ENCODE data around the gene HOTAIR.

The HOTAIR gene

DNA sequence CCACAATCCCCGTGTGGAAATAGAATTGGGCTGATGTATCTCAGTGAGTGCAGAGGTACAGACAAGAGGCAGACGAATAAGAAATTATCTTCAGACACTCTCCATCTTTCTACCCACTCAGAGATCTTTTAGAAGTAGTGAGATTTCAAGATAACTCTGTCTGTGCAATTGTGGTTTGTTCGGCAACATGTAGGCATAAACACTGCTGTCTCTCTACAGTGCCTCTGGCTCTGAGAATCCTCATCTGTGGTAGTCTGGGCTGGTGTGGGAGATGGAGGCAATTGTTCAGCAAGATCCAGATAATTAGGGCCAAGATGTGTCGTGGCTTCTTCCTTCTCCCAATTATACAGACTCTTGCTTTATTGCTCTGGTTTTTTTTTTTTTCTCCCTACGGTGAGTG lies 33.0 kb downstream of the HOTAIR start:
- DNase-seq (ENCODE audit: low spot score) = no peak
- TF ChIP-seq, protein P1, sequence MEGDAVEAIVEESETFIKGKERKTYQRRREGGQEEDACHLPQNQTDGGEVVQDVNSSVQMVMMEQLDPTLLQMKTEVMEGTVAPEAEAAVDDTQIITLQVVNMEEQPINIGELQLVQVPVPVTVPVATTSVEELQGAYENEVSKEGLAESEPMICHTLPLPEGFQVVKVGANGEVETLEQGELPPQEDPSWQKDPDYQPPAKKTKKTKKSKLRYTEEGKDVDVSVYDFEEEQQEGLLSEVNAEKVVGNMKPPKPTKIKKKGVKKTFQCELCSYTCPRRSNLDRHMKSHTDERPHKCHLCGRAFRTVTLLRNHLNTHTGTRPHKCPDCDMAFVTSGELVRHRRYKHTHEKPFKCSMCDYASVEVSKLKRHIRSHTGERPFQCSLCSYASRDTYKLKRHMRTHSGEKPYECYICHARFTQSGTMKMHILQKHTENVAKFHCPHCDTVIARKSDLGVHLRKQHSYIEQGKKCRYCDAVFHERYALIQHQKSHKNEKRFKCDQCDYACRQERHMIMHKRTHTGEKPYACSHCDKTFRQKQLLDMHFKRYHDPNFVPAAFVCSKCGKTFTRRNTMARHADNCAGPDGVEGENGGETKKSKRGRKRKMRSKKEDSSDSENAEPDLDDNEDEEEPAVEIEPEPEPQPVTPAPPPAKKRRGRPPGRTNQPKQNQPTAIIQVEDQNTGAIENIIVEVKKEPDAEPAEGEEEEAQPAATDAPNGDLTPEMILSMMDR (IDR thresholded peaks at IDR 0.05) = no peak
- Histone ChIP-seq H3K27ac (no peak overlapping the region), H3K4me3 (no peak overlapping the region)

DNA sequence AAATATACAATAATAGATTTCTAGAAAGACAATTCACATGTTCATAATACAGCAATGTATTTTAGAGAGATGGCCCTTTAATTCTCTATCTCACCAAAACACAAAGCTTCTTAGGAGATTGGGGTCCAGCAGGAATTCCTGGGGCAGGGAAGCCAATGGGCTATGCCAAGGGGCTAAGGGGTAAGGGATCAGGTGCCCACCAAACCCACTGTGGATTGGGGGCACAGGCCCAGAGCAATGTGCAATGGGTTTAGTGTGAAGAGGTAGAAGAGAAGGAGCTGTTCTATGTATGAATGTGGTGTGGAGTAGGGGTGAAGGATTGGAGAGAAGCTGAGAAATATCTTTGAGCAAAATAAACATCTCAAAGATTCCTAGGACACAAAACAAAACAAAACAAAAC lies 33.6 kb downstream of the HOTAIR start:
- no peak overlapping the region for H3K4me3 ChIP-seq
- TF ChIP-seq, protein P1 (IDR thresholded peaks at IDR 0.05) = no peak
- DNase-seq (ENCODE audit: low spot score) = no peak
- no peak overlapping the region for H3K27ac ChIP-seq

DNA sequence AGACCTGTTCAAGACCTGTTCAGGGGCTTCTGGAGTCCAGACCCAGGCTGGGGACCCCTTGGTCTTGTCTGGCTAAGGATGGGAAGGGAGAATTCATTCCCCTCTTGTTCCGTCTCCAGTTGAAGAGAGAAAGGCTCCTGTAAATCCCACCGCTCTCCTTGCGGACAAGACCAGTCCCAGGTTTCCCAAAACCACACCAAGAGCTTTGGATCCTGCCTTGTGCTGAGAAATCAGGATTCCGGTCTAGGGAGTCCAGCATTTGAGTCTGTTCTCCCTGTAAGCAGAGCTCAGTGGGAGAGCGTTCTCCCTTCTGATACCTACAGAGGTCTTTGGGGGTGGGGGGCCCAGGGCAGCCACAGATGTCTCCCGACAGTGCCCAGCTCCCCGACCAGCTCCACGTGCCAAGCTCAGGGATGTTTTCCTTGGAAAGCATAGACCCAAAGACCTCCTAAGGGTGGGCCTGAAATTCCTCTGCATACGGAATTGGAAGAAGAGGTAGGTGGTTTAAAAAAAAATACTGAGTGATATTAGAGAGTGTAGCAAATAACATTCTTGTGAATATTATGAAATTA lies 34.2 kb downstream of the HOTAIR start:
- DNase-seq (ENCODE audit: low spot score) = no peak
- TF ChIP-seq, protein P1 (IDR thresholded peaks at IDR 0.05) = no peak
- Histone ChIP-seq H3K4me3 (no peak overlapping the region), H3K27ac (no peak overlapping the region)

DNA sequence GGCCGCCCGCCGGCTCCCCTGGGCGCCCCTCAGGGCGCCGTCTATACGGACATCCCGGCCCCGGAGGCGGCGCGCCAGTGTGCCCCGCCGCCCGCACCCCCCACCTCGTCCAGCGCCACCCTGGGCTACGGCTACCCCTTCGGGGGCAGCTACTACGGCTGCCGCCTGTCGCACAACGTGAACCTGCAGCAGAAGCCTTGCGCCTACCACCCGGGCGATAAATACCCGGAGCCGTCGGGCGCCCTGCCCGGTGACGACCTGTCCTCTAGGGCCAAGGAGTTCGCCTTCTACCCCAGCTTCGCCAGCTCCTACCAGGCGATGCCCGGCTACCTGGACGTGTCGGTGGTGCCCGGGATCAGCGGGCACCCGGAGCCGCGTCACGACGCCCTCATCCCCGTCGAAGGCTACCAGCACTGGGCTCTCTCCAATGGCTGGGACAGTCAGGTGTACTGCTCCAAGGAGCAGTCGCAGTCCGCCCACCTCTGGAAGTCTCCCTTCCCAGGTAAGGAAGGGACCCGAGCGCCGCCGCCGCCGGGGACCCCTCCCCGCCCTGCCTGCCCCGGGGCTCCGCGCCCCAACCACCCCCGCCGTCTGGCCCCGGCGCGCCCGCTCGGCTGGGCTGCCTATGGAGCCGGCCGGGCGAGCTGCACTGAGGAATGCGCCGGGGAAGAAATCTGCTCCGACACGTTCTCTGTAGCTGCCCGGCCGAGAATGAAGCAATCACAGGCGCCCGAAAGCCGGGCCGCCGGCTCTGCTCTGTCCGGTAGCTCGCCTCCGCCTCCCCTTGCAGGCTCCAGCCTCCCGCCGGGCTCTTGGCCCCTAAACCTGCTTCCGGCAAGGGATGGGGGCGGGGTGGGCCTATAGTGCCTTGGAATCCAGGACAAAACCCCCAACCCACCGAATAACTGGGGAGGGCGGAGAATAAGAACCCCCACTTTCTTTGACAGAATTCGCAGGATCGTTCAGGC lies 35.3 kb downstream of the HOTAIR start:
- no peak for DNase-seq (ENCODE audit: low spot score)
- peak overlapping the region; percentile 28 for H3K4me3 ChIP-seq
- no peak overlapping the region for H3K27ac ChIP-seq
- TF ChIP-seq, protein P1 (IDR thresholded peaks at IDR 0.05) = no peak

DNA sequence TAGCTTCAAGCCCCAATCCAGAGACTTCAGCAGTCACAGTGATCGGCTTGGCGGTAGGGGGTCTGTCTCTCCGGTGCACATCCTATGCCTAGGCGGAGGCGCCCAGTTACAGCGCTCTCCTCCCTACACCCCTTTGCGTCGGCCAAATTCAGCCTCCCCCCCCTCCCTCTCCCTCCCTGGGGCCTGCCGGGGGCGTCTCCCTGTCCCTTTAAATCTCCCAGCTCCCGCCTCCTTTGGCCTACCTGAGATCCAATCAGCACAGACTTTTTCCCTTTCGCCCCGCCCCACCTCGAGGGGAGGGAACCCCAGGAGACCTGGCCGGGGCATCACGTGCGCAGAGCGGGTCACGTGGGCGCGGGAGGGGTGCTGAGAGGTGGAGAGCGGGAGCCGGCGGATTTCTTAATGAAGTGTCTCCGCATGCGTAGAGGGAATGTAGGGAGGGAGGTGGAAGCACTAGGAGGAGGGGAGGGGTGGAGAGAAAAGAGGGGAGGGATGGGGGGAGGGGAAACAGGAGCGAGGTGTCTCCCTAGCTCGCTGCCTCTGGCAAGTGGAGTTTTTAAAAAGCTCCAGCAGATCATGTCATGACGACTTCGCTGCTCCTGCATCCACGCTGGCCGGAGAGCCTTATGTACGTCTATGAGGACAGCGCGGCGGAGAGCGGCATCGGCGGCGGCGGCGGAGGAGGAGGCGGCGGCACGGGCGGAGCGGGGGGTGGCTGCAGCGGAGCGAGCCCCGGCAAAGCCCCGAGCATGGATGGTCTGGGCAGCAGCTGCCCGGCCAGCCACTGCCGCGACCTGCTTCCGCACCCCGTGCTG lies 36.2 kb downstream of the HOTAIR start, which contains the start of gene HOXC13:
TSS of gene HOXC13 (plus strand) at position 506 of the 815 bp plus-strand sequence. CDS start at position 582, 76 bp downstream.
- TF ChIP-seq, protein P1 (IDR thresholded peaks at IDR 0.05) = no peak
- peak within 1 kb of the TSS; percentile 28 for H3K4me3 ChIP-seq
- DNase-seq (ENCODE audit: low spot score) = no peak
- no peak within 1 kb of the TSS for H3K27ac ChIP-seq

DNA sequence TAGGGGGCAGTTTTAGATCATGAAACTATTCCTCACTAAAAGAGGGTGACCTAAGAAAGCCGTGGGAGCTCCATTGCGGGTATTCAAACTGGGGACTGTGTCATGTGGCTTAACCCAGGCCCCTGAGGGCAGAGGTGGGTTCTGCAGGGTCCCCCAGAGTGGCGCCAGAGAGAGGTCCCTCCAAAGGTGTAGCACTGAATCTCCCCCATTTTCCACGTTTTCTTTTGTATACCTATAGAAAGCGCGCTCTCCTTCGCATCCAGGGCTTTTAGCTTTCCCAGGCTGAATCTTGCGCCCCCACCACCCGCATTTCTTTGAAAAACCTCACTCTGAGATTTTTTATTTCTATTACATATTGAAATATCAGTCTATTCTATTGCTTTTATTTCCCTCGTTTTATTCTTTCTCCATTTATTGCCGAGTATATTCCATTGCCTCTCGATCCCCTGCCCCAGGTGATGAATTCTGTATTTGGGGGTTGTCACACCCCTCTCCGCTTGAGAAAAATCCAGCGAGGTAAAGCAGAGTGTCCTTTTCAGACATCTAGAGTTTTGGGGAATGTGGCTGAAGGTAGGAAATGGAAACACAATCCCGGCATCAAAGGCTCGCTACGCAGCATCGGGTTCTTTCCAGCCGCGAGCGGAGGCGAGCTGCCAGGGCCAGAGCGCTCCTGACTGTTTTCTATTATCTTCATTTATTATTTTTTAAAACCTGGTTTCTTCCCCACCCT lies 37.0 kb downstream of the HOTAIR start:
- no peak overlapping the region for H3K27ac ChIP-seq
- DNase-seq (ENCODE audit: low spot score) = no peak
- TF ChIP-seq, protein P1 (IDR thresholded peaks at IDR 0.05) = no peak
- H3K4me3 ChIP-seq = no peak overlapping the region

All from coronary artery (tissue), 2 donors.